DND-41 (cell line): ENCODE measurements around the gene OSBPL10.

Experiments used
- ATAC-seq: fragments of 200-7000 bp; cut with Tn5 transposase; 3 replicates; pipeline ENCODE4 v1.9.1; 2021; ENCODE audit warnings: low read depth; ENCODE audit not compliant: insufficient read depth
- DNase-seq: peaks from one replicate; pipeline ENCODE4 v3.0.0-alpha.2; 2020
- H2AFZ ChIP-seq: 2 replicates; pipeline ENCODE4 v1.6.0; 2012; ENCODE audit warnings: low read depth, low read length
- H3K27ac ChIP-seq: 2 replicates; pipeline ENCODE4 v1.5.1; 2012; ENCODE audit warnings: low read length, inconsistent platforms
- H3K27me3 ChIP-seq: fragments of 200-600 bp; sonication (generic); 2 replicates; pipeline ENCODE4 v1.6.0; 2012; ENCODE audit warnings: low read length, mild to moderate bottlenecking, inconsistent platforms; ENCODE audit not compliant: insufficient read depth, poor library complexity
- H3K36me3 ChIP-seq: 2 replicates; pipeline ENCODE4 v1.5.1; 2012; ENCODE audit warnings: low read length, inconsistent platforms; ENCODE audit not compliant: insufficient read depth
- H3K4me1 ChIP-seq: 2 replicates; pipeline ENCODE4 v1.5.1; 2012; ENCODE audit warnings: mild to moderate bottlenecking, low read length; ENCODE audit not compliant: insufficient read depth
- H3K4me2 ChIP-seq: 2 replicates; pipeline ENCODE4 v1.6.0; 2012; ENCODE audit warnings: mild to moderate bottlenecking, moderate library complexity, low read length, inconsistent platforms; ENCODE audit not compliant: insufficient read depth
- H3K4me3 ChIP-seq, 2 experiments: fragments of 200-600 bp in 1 of 2; shearing (Covaris generic) in 1 of 2; 2 replicates each; pipeline ENCODE4 v1.5.1; 2012 to 2016; ENCODE audit warnings: inconsistent platforms in 2 of 2, low read length in 2 of 2, mild to moderate bottlenecking in 2 of 2, low read depth in 1 of 2, moderate library complexity in 1 of 2
- H3K79me2 ChIP-seq: 2 replicates; pipeline ENCODE4 v1.6.0; 2012; ENCODE audit warnings: low read length, inconsistent platforms; ENCODE audit not compliant: insufficient read depth
- H3K9ac ChIP-seq: 2 replicates; pipeline ENCODE4 v1.6.0; 2012; ENCODE audit warnings: low read depth, mild to moderate bottlenecking, inconsistent platforms, low read length, moderate library complexity
- H3K9me3 ChIP-seq: 2 replicates; pipeline ENCODE4 v1.5.1; 2012; ENCODE audit warnings: low read length, moderate library complexity, mild to moderate bottlenecking, inconsistent platforms; ENCODE audit not compliant: insufficient read depth, severe bottlenecking
- H4K20me1 ChIP-seq: 2 replicates; pipeline ENCODE4 v1.6.0; 2012; ENCODE audit warnings: low read length; ENCODE audit not compliant: insufficient read depth
- EZH2 ChIP-seq: IDR thresholded peaks from 3 replicates; pipeline ENCODE4 v1.6.1; 2012; ENCODE audit warnings: borderline replicate concordance, low read depth, mild to moderate bottlenecking, moderate library complexity, low read length, inconsistent platforms; ENCODE audit not compliant: severe bottlenecking
- TF ChIP-seq, protein P1 (sequence below): IDR thresholded peaks from 2 replicates; pipeline ENCODE4 v1.5.1; 2012; ENCODE audit warnings: borderline replicate concordance, low read length, moderate library complexity, mild to moderate bottlenecking; ENCODE audit not compliant: poor library complexity, severe bottlenecking; ENCODE audit errors: extremely low read depth

OSBPL10 gene

DNA sequence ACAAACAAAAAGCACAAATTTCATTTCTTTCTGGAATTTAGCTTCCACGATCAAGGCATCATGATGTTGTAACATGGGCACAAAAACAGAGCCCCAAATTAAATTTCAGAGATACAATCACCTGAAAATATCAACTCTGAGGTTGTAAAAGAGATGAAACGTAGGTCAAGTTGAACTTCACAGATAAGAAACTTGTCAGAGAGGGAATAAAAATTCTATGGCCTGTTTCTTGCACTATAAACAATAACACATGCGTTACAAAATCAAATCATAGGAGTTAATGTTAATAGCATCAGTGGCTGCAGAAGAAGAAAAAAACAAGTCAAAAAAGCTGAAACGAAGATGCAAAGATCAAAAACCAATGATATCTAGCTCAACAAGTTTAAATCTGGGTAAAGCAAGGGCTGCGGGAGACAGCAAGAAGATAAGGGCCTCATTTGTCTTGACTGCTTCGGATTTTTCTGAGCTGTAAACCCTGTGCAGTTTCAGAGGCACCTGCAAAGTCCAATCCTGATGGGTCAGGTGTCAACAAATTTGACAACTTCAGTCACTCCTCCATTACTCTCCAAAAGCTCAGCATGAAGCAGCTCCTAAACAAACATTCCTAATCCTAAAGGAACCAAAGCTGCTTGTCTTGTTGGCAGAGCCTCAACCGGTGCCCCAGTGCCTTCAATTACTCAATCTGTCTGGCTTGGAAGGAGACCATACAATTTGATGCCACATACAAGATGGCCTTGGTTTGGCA lies 228.6 kb downstream of the OSBPL10 start:
- Histone ChIP-seq H3K36me3 (no peaks in the 10 kb centered on the region), H2AFZ (no peak overlapping the region), H3K27me3 (no peaks in the 10 kb centered on the region), H3K79me2 (no peaks in the 10 kb centered on the region), H3K4me3 (no peak overlapping the region), H3K9me3 (no peaks in the 10 kb centered on the region), H4K20me1 (no peaks in the 10 kb centered on the region), H3K27ac (no peak overlapping the region), H3K4me1 (peaks cover 8% of the 10 kb centered on the region), H3K9ac (no peak overlapping the region), H3K4me2 (no peak overlapping the region)
- TF ChIP-seq EZH2 = no peak
- TF ChIP-seq, protein P1, sequence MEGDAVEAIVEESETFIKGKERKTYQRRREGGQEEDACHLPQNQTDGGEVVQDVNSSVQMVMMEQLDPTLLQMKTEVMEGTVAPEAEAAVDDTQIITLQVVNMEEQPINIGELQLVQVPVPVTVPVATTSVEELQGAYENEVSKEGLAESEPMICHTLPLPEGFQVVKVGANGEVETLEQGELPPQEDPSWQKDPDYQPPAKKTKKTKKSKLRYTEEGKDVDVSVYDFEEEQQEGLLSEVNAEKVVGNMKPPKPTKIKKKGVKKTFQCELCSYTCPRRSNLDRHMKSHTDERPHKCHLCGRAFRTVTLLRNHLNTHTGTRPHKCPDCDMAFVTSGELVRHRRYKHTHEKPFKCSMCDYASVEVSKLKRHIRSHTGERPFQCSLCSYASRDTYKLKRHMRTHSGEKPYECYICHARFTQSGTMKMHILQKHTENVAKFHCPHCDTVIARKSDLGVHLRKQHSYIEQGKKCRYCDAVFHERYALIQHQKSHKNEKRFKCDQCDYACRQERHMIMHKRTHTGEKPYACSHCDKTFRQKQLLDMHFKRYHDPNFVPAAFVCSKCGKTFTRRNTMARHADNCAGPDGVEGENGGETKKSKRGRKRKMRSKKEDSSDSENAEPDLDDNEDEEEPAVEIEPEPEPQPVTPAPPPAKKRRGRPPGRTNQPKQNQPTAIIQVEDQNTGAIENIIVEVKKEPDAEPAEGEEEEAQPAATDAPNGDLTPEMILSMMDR = no peak
- DNase-seq = no peak
- no peak for ATAC-seq

DNA sequence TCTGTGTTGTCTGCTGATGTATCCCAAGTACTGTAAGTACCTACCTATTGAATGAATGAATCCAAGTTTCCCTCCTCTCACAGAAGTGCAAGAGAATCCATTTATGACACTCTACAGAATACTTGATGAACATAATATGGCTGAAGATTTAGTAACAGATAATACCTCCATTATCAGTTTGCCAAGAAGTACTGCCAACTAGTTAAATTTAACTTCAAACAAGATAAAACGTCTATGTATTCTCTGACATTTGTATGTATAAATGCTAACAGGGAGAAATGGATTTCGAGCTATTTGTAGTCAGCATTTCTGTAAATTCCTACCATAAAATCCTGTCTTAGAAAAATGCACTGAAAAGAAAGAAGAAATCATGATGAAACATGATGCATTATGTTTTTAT lies 230.7 kb downstream of the OSBPL10 start:
- Histone ChIP-seq H3K27ac (no peak overlapping the region), H3K9ac (no peak overlapping the region), H3K4me1 (no peaks in the 10 kb centered on the region), H3K9me3 (no peaks in the 10 kb centered on the region), H3K36me3 (no peaks in the 10 kb centered on the region), H3K4me2 (no peak overlapping the region), H3K4me3 (no peak overlapping the region), H3K27me3 (no peaks in the 10 kb centered on the region), H2AFZ (0 out of 2 replicates have a peak overlapping the region, but pooled peaks have one; percentile 31), H4K20me1 (no peaks in the 10 kb centered on the region), H3K79me2 (no peaks in the 10 kb centered on the region)
- ATAC-seq = no peak
- TF ChIP-seq, protein P1 = no peak
- TF ChIP-seq EZH2 = no peak
- no peak for DNase-seq

DNA sequence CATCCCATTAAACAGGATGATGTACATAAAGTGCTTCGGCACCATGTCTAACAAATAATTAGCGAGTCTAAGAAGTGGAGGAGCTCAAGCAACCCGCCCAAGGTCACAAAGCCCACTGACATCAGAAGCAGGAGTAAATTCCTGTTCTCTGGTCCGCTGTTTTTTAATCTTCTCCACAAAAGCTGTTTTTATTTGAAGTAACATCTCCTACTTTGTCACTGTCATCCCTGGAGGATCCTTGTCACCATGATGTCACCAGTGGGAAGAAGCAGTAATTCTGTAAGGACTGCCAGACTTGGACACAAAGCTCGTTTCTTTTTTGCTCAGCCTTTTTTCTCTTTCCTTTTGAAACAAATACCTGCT lies 232.1 kb downstream of the OSBPL10 start:
- no peaks in the 10 kb centered on the region for H3K9me3 ChIP-seq
- H2AFZ ChIP-seq = no peak overlapping the region
- no peaks in the 10 kb centered on the region for H4K20me1 ChIP-seq
- H3K27me3 ChIP-seq = no peaks in the 10 kb centered on the region
- TF ChIP-seq EZH2 = no peak
- TF ChIP-seq, protein P1 = no peak
- ATAC-seq (no peak), DNase-seq (no peak)
- H3K79me2 ChIP-seq = no peaks in the 10 kb centered on the region
- H3K27ac ChIP-seq = no peak overlapping the region
- no peak overlapping the region for H3K4me3 ChIP-seq
- H3K4me2 ChIP-seq = no peak overlapping the region
- H3K9ac ChIP-seq = no peak overlapping the region
- no peaks in the 10 kb centered on the region for H3K4me1 ChIP-seq
- H3K36me3 ChIP-seq = no peaks in the 10 kb centered on the region
